ENCODE measurements around the gene BMPR1B. TPM values are rescaled to one million over a fixed set of nuclear protein-coding genes. Genes with fewer than 3 reads are reported as not detected.

BMPR1B gene
- total and polyA plus RNA-seq, 2 of the 8 experiments (the other 6 are each of a cell fraction or from before 2014, with no cell fraction given): 0.14 to 1.1 TPM

GRCh38 chr4:94905511-94905910 is 147.8 kb downstream of the BMPR1B start:
- Histone ChIP-seq H3K79me2 (ENCODE audit: control insufficient read depth in 1 of 2, insufficient read depth in 2 of 2, low read length in 2 of 2) (no peaks in the 10 kb centered on the region), H3K4me2 (ENCODE audit: insufficient read depth in 1 of 2, low read depth in 2 of 2, low read length in 2 of 2) (no peak overlapping the region), H3K27ac (ENCODE audit: low read depth, low read length) (no peak overlapping the region), H3K4me3 (ENCODE audit: extremely low read depth in 1 of 4, insufficient read depth in 2 of 4, low read depth in 3 of 4, low read length in 4 of 4) (no peak overlapping the region), H4K20me1 (replicated peaks in 1 of 2; ENCODE audit: control insufficient read depth in 1 of 2, insufficient read depth in 2 of 2, low read length in 2 of 2) (no peaks in the 10 kb centered on the region), H3K79me1 (ENCODE audit: low read depth, low read length) (no peaks in the 10 kb centered on the region), H3K4ac (replicated peaks; ENCODE audit: insufficient read length, low read depth, low read length) (no peak overlapping the region), H2BK12ac (ENCODE audit: low read depth, low read length) (no peak overlapping the region), H3K18ac (ENCODE audit: extremely low read depth, low read length) (no peak overlapping the region), H2BK20ac (ENCODE audit: low read length) (no peak overlapping the region), H2AFZ (ENCODE audit: low read length) (no peak overlapping the region), H4K8ac (ENCODE audit: extremely low read depth, insufficient read depth, low read length) (no peak overlapping the region), H2BK15ac (ENCODE audit: low read length) (no peak overlapping the region), H3K36me3 (ENCODE audit: control insufficient read depth in 2 of 4, insufficient read depth in 4 of 4, low read length in 3 of 4) (no peaks in the 10 kb centered on the region), H3K23ac (ENCODE audit: insufficient read length) (no peak overlapping the region), H3K4me1 (replicated peaks in 1 of 4; ENCODE audit: control insufficient read depth in 3 of 4, insufficient read depth in 4 of 4, low read length in 3 of 4) (peaks cover 0 to 3% (median 0%) of the 10 kb centered on the region in 4 experiments; a peak in 1 of 7 replicates), H3K9ac (replicated peaks in 1 of 4; ENCODE audit: extremely low read depth in 1 of 4, low read depth in 3 of 4, low read length in 3 of 4) (no peak overlapping the region), H4K91ac (replicated peaks; ENCODE audit: insufficient read length, low read length) (no peak overlapping the region), H4K5ac (ENCODE audit: insufficient read length, low read depth, low read length) (no peak overlapping the region), H2AK5ac (ENCODE audit: low read depth, low read length) (no peak overlapping the region), H3K14ac (ENCODE audit: insufficient read length) (no peak overlapping the region), H3K56ac (replicated peaks; ENCODE audit: insufficient read length, low read depth, low read length) (no peak overlapping the region), H3K9me3 (ENCODE audit: insufficient read depth in 2 of 2, low read depth in 1 of 2, low read length in 1 of 2) (no peaks in the 10 kb centered on the region), H2BK120ac (replicated peaks; ENCODE audit: low read depth, low read length) (no peak overlapping the region), H3K27me3 (replicated peaks in 1 of 4; ENCODE audit: control insufficient read depth in 3 of 4, extremely low read depth in 1 of 4, insufficient read depth in 3 of 4, low read length in 3 of 4) (peaks cover 0 to 1% (median 0%) of the 10 kb centered on the region in 4 experiments; a peak in 1 of 7 replicates), H2BK5ac (ENCODE audit: low read depth, low read length) (no peak overlapping the region), H3K23me2 (ENCODE audit: low read depth, low read length) (no peaks in the 10 kb centered on the region)
- DNase-seq (ENCODE audit: low read depth in 1 of 2, low spot score in 2 of 2): no peak
- TF ChIP-seq KDM4A (IDR thresholded peaks at IDR 0.05; ENCODE audit: low read depth, low read length, severe bottlenecking): no peak
- FAIRE-seq: no peak
- ChIA-PET POLR2A (ENCODE audit: partially characterized antibody) (no interaction called here), CTCF (ENCODE audit: partially characterized antibody) (no interaction called here)
- 74% methylated on average over 3 of the region's 3 CpGs; no CpG with 5 or more reads in 1 of the 2 experiments for WGBS, 2 experiments (ENCODE audit: extremely low coverage in 1 of 2, insufficient coverage in 1 of 2, insufficient read length in 1 of 2, insufficient replicate concordance in 2 of 2, low coverage in 1 of 2, low lambda C conversion rate in 2 of 2, missing lambda C conversion rate in 1 of 2)

Measured in H1 (cell line).